Endothelial cell of umbilical vein (primary cell): Measurements from ENCODE around the gene CTH.

Source experiments
- CTCF ChIP-seq, 2 donors: IDR thresholded peaks; 1 replicate in 1 of 2; 2 replicates in 1 of 2; pipeline ENCODE4 v1.5.1; 2011; ENCODE audit warnings: low read length in 2 of 2, mild to moderate bottlenecking in 2 of 2, moderate library complexity in 2 of 2, control low read depth in 1 of 2, inconsistent platforms in 1 of 2, low read depth in 1 of 2; ENCODE audit not compliant: insufficient read depth in 1 of 2; ENCODE audit errors: extremely low read depth in 1 of 2
- EZH2 ChIP-seq: IDR thresholded peaks from 2 replicates; pipeline ENCODE4 v1.6.1; 2012; ENCODE audit warnings: borderline replicate concordance, low read depth, mild to moderate bottlenecking, moderate library complexity, low read length, inconsistent platforms; ENCODE audit not compliant: severe bottlenecking
- GATA2 ChIP-seq: IDR thresholded peaks from 2 replicates; pipeline ENCODE4 v1.7.0; 2011; ENCODE audit warnings: low read depth, mild to moderate bottlenecking, moderate library complexity, mixed read lengths, low read length; ENCODE audit not compliant: insufficient read length, insufficient read depth
- POLR2A ChIP-seq: IDR thresholded peaks from 2 replicates; pipeline ENCODE4 v1.6.1; 2012; ENCODE audit warnings: low read depth, mild to moderate bottlenecking, control low read depth, low read length
- POLR2AphosphoS5 ChIP-seq: IDR thresholded peaks from 2 replicates; pipeline ENCODE4 v1.6.1; 2012; ENCODE audit warnings: low read depth, mild to moderate bottlenecking, control low read depth, low read length, moderate library complexity; ENCODE audit not compliant: insufficient read depth

GRCh38 chr1:70442490-70442889 lies 31.4 kb downstream of the CTH start:
- no peak for TF ChIP-seq EZH2
- no peak for TF ChIP-seq CTCF (IDR thresholded peaks at IDR 0.05; ENCODE audit: extremely low read depth in 1 of 2, insufficient read depth in 1 of 2, low read depth in 1 of 2, low read length in 2 of 2)
- TF ChIP-seq GATA2, result no peak
- TF ChIP-seq POLR2A, result no peak
- TF ChIP-seq POLR2AphosphoS5, result no peak
